ENCODE results near the gene YWHAG. TPM values are rescaled to one million over a fixed set of nuclear protein-coding genes. Genes with fewer than 3 reads are reported as not detected.

Gene YWHAG
- total RNA-seq, 1 experiment from 2014 or later: 241 TPM

- Histone ChIP-seq H3K9me3 (ENCODE audit: control insufficient read depth, low read depth, low read length) (no peaks in the 10 kb centered on the region), H3K18ac (ENCODE audit: insufficient read length, low read depth, low read length) (no peak overlapping the region), H3K4me1 (ENCODE audit: insufficient read depth, low read length) (peaks cover 3% of the 10 kb centered on the region; the same call in 1 of the 2 replicates), H3K4me2 (ENCODE audit: insufficient read depth, insufficient read length, low read length) (no peak overlapping the region), H3K14ac (ENCODE audit: insufficient read depth, low read length) (no peak overlapping the region), H2BK12ac (ENCODE audit: insufficient read length, low read depth, low read length) (no peak overlapping the region), H2BK5ac (ENCODE audit: insufficient read length, low read length) (no peak overlapping the region), H2AFZ (ENCODE audit: low read length) (no peak overlapping the region), H2BK120ac (ENCODE audit: low read depth, low read length, poor library complexity, severe bottlenecking) (no peak overlapping the region), H3K23me2 (ENCODE audit: insufficient read length, low read depth, low read length, poor library complexity, severe bottlenecking) (no peaks in the 10 kb centered on the region), H3T11ph (ENCODE audit: low read length) (no peak overlapping the region), H3K9ac (ENCODE audit: extremely low read depth, insufficient read length, low read length) (no peak overlapping the region), H3K27ac (ENCODE audit: insufficient read length, low read depth, low read length) (no peak overlapping the region), H2BK20ac (ENCODE audit: low read depth, low read length, poor library complexity, severe bottlenecking) (no peak overlapping the region), H3K56ac (ENCODE audit: insufficient read length, low read depth, low read length) (no peak overlapping the region), H3K27me3 (ENCODE audit: insufficient read depth, low read length) (no peaks in the 10 kb centered on the region), H4K5ac (ENCODE audit: insufficient read length, low read depth, low read length) (no peak overlapping the region), H4K20me1 (ENCODE audit: control insufficient read depth, insufficient read depth, insufficient read length) (no peaks in the 10 kb centered on the region), H3K23ac (ENCODE audit: insufficient read length, low read depth, low read length) (no peak overlapping the region), H4K91ac (ENCODE audit: insufficient read length, low read depth, low read length) (no peak overlapping the region), H3K4ac (ENCODE audit: low read depth, low read length) (no peak overlapping the region), H2AK5ac (ENCODE audit: insufficient read length, low read length) (no peak overlapping the region), H4K8ac (replicated peaks; ENCODE audit: insufficient read length, low read depth, low read length) (no peak overlapping the region), H2BK15ac (ENCODE audit: low read depth, low read length) (no peak overlapping the region), H3K79me2 (ENCODE audit: insufficient read depth, low read length) (peaks cover 84% of the 10 kb centered on the region), H3K79me1 (ENCODE audit: insufficient read depth, low read depth, low read length, poor library complexity, severe bottlenecking) (peaks cover 2% of the 10 kb centered on the region)
- TF ChIP-seq CTCF (conservative IDR thresholded peaks at IDR 0.05): no peak
- no peak overlapping the region for H3K4me3 Mint-ChIP-seq
- DNase-seq: no peak
- H3K9me3 Mint-ChIP-seq: peaks cover 0 to 2% of the 10 kb centered on the region in 2 experiments; a peak in 3 of 5 replicates
- H3K27me3 Mint-ChIP-seq (ENCODE audit: low read depth): no peaks in the 10 kb centered on the region
- H3K36me3 Mint-ChIP-seq (ENCODE audit: insufficient read depth in 1 of 3, low read depth in 3 of 3): peaks cover 69 to 91% (median 88%) of the 10 kb centered on the region in 3 experiments
- 0 out of 7 replicates have a peak overlapping the region, but pooled peaks of 1 of the 3 experiments have one; percentile 12 for H3K27ac Mint-ChIP-seq
- no CpG with 5 or more reads among the region's 7 CpGs for WGBS (ENCODE audit: extremely low coverage, insufficient read length, low lambda C conversion rate)
- peaks cover 42% of the 10 kb centered on the region in 2 experiments for H3K4me1 Mint-ChIP-seq
Observed at GRCh38 chr7:76351372-76351771, 7.4 kb downstream of the YWHAG start.
